Uterine smooth muscle cell (primary cell): ENCODE data around the gene CRYGC. TPM values are rescaled to one million over a fixed set of nuclear protein-coding genes. Genes with fewer than 3 reads are reported as not detected.

ENCODE experiments used
- total RNA-seq: library from RNA; depleted of rRNA; stranded (reverse); fragments of >200 nt; gene quantifications from 2 replicates; pipeline ENCODE4 v1.2.3, GENCODE V29; 2014

CRYGC gene, protein sequence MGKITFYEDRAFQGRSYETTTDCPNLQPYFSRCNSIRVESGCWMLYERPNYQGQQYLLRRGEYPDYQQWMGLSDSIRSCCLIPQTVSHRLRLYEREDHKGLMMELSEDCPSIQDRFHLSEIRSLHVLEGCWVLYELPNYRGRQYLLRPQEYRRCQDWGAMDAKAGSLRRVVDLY
- not detected in 2 replicates for total RNA-seq

DNA sequence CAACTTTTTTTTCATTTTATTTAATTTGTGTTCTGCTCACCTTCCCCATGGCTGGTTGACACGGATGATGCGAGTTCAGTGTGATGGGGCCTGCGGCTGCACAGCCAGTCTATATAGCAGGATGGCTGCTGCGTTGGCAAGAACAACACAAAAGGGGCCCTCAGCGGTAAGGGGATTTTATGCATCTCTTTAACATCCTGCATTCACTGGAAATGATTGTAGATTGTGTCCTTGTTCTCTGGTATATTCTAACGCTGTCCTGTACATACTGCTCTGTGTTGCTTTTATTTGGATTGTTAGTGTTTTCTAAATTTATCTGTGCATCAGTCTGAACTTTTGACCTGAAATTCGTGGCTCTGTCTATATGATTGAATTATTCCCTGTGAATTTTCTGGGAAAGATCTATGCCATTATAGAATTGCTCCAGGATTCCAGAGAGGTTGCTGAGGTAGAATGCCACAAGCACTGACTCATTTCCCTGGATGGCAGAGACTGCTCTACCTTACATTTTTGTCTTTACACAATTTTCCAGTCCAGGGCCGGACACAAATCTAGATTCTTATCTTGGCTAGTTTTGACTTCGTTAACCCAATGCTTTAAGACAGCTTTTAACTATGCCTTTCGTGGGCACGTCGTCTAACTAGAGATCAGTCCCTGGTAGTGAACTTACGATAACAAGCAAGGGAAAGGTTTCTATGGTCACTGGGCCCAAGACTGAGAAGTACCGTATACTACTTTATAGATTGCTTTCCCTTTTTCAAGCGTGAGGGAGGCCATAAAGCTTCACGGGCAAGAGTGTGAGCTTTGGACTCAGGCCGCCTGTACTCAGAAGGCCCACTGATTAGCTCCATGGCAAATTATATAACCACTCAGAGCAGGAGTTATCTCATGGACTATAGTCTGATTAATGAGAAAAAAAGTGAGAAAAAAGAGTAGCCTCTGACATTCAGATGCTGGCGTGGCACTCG is at the start of gene CRYGC:
Gene CRYGC, minus strand, starts transcription at position 85 of the 968 bp plus-strand sequence. Its CDS starts 36 bp downstream, at position 49.

DNA sequence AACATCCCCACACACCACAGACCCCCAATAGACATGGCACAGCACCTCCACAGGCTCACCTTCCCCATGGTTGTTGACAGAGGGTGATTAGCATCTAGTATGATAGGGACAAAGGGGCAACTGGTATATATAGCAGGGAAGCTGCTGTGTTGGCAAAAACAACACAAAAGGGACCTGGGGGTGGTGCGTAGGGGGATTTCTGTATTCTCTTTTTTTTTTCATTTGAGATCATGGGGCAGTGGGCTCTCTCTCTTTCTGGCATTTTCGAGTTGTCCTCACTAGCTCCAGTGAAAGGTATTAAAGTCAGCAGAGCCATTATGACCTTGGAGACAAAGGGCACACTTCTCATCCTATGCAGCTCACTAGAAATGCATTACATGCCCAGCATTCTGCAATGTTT is 33.9 kb upstream of the CRYGC start, which contains the start of gene CRYGA:
Gene CRYGA, minus strand, starts transcription at position 101 of the 400 bp plus-strand sequence. Its CDS starts 33 bp downstream, at position 68.

DNA sequence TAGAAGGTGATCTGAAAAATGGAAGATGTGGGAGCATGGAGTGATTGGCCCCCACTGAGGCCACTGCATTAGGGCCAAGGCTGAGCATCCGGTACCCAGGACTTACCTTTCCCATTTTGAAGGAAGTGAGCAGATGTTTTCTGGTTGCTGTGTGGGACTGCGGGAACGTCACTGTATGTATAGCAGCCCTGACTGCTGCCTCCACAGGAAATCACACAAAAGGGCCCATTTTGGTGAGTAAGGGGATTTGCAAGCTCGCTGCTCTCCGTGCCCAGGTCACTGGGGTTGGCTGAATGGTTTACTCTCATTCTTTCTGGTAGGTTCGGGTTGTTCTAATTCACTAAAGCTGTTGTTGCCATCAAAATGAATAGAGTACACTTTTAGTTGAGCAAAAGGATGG is 16.4 kb upstream of the CRYGC start, which contains the start of gene CRYGB:
Gene CRYGB, minus strand, starts transcription at position 153 of the 400 bp plus-strand sequence. Its CDS starts 38 bp downstream, at position 115.

DNA sequence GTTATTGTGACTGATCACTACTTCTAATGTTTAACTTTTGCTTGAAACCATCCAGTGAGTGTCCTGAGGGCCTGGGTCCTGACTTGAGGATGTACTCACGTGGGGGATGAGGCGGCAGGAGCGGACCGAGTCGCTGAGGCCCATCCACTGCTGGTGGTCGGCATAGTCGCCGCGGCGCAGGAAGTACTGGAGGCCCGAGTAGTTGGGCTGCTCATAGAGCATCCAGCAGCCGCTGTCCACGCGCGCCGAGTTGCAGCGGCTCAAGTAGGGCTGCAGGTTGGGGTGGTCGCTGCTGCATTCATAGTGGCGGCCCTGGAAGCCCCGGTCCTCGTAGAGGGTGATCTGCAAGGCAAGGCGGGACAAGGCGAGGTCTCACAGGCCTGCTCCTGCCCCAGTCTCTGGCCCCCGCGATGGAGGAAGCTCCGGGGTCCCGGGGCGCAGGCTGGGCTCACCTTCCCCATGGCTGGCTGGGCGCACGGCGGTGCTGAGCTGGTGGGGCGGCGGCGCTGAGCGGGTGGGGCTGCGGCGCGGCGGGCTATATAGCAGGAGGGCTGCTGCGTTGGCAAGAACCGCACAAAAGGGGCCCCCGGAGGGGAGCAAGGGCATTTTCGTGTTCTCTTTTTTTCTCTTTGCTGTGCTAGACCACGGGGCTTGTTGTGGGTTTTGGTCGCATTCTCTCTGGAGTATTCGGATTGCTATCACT is 5.5 kb downstream of the CRYGC start, which contains the start of gene CRYGD:
Gene CRYGD, minus strand, starts transcription at position 512 of the 703 bp plus-strand sequence. Its CDS starts 51 bp downstream, at position 461.

Other genes starting within 250 kb of the CRYGC start
- 11.7 and 16.6 TPM in 2 replicates for gene PLEKHM3, start 104.3 kb downstream of the CRYGC start, total RNA-seq
- not detected in 2 replicates for gene CRYGD, start 5.3 kb downstream of the CRYGC start, total RNA-seq
- not detected in 2 replicates for gene CRYGB, start 16.3 kb upstream of the CRYGC start, total RNA-seq
- not detected in 2 replicates for gene CRYGA, start 33.8 kb upstream of the CRYGC start, total RNA-seq
- gene C2orf80, start 60.2 kb upstream of the CRYGC start, total RNA-seq, result not detected in 2 replicates
- 232 and 330 TPM in 2 replicates for gene IDH1, start 125.2 kb upstream of the CRYGC start, total RNA-seq
- 38.1 and 44.8 TPM in 2 replicates for gene PIKFYVE, start 136.4 kb upstream of the CRYGC start, total RNA-seq